Measurements from ENCODE around the gene APOBR. TPM values are rescaled to one million over a fixed set of nuclear protein-coding genes. Genes with fewer than 3 reads are reported as not detected.
"Not testable (repeated sequence)": the region's sequence is repeated elsewhere in the genome, so short reads cannot be mapped to it uniquely, and the experiment has no call there.

The APOBR gene
- polyA plus RNA-seq, 3 donors, result 0.48 to 0.92 (median 0.83) TPM

DNA sequence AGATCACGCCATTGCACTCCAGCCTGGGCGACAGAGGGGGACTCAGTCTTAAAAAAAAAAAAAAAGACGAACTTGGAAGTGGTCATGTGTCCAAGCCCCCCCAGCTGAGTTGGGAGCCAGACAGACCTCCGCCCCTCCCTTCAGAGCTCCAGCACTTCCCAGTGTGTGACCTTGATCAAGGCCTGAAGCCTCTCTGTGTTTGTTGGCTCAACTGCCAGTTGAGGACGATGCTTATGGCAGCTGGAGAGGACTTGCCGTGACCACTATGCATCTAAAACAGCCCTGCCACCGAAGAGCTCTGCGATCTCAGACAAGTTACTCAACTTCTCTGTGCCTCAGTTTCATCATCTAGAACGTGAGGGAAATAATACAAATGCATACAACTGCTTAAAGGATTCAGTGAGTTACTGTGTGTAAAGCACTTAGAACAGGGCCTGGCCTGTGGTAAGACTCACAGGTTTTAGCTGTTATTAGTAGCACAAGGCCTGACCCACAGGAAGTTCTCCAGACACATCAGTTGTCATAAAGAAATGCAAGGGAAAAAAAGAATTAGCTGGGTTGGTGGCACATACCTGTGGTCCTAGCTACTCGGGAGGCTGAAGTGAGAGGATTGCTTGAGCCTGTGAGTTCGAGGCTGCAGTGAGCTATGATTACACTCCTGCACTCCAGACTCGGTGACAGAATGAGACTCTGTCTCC lies 19.2 kb downstream of the APOBR start:
- no peak for DNase-seq (ENCODE audit: extremely low read depth in 1 of 11, low read depth in 9 of 11, low spot score in 4 of 11)

DNA sequence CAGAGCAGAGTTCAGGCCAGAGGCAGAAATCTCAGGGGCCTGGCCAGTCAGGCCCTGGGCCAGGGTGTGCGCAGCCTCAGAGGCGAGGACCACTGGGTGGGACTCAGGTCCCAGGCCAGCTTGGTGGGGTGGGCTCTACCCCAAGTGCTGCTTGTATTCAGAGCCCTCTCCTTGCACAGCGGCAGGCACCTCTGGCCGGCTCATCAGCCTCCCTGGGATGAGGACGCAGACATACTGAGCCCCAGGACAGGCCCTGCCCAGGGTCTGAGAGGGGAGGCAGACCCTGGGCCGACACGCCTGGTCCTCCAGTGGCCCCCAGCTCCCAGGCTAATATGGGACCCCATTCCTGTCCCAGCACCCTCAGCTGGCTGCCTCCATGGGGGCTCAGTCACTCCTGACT lies 19.8 kb downstream of the APOBR start:
- no peak for DNase-seq (ENCODE audit: extremely low read depth in 1 of 11, low read depth in 9 of 11, low spot score in 4 of 11)

DNA sequence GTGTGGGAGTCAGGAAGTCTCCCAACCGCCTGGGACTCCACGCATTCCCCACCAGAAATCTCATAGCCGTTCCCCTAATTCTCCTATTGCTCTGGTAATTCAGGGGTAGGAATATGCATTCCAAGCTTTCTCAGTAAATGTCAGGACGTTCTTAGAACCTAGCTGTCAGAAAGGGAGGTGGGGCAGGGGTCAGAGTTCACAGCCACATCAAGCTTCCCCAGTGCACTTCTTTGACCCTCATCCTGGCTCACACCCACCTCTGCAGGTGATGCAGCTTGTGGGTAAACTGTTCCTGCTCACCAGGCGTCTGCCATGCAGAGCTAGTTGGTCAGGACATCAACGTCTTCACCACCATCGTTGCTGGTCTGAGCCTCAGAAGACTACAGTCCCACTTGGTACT lies 26.2 kb downstream of the APOBR start:
- no peak for DNase-seq (ENCODE audit: extremely low read depth in 1 of 11, low read depth in 9 of 11, low spot score in 4 of 11)

DNA sequence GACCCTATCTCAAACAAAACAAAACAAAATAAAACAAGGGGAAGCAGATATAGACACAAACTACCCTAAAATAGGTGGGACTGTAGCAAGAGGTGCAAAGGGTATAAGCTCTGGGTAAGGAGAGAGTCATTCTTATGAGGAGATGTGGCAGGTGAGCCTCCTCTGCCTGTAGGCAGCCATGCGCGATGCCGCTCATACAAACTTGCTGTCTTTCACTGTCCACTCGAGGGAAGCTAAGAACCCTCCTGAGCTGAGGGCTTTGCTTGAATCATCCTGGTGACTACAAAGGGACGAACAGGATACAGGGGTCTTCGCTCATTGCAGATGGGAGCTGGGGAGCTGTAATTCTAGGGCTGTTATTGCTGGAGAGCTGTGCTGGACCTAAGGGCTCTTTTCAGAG lies 27.0 kb downstream of the APOBR start:
- DNase-seq (ENCODE audit: extremely low read depth in 1 of 11, low read depth in 9 of 11, low spot score in 4 of 11), result no peak

DNA sequence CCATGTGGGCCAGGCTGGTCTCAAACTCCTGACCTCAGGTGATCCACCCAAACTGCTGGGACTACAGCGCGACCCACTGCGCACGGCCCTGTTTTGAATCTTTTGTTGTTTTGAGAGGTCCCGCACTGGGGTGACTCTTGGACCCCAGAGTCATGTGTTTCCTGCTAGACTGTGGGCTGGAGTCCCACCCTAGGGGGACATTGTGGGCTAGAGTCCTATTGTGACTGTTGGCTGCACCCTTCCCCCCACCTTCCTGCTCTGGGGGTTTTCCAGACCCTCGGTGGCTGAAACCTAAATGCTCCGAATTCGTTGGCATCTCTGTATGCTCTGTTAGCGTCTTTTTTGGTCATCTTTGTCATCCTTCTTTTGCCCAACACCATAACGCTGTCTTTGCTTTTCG lies 28.3 kb downstream of the APOBR start:
- no peak for DNase-seq (ENCODE audit: extremely low read depth in 1 of 11, low read depth in 9 of 11, low spot score in 4 of 11)

DNA sequence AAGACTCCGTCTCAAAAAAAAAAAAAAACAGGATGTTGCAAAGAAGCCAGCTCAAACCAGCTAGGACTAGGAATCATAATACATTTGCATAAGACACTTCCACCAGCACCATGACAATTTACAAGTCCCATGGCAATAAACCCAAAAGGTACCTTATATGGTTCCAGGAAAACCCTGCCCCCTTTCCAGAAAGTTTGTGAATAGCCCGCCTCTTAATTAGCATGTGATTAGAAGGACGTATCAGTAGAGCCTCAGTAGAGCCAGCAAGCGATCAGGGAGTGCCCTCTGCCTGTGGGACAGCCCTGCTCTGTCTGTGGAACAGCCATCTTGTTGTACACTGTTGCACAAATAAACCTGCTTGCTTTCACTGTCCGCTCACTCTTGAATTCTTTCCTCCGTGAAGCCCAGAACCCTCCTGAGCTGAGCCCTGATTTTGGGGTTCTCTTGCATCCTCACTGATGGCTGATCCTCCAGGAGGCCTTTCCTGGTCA lies 30.3 kb downstream of the APOBR start:
- no peak for DNase-seq (ENCODE audit: extremely low read depth in 1 of 11, low read depth in 9 of 11, low spot score in 4 of 11)

DNA sequence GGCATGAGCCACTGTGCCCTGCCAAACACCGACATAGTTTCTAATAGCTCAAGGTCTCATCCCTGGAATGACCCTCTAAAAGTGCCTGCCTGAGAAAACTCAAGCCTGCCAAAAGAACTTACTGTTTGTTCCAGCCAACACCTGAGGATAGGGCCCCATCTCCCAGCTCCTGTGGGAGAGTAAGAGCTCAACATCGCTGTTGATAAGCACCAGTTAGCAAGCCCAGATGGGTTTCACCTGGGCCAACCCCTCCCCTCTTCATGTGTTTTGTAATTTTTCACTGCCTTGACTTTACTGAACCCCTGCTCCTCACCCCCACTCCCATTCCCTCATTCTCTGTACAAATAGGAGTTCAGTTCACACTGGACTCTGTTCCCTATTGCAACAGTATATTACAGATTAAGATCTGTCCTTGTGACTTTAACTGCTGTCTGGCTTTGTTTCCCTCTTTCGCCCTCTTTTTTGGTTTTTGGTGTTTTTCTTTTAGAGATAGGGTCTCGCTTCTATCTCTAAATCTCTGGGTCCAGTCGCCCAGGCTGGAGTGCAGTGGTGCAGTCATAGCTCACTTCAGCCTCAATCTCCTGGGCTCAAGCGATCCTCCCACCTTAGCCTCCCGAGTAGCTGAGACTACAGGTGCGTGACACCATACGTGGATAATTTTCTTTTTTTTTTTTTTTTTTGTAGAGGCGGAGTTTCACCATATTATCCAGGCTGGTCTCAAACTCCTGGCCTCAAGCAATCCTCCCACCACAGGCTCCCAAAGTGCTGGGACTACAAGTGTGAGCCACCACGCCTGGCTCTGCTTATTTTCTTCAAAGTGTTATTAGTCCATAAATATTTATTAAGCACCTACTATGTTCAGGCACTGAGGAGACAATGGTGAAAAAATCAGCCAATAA lies 32.0 kb downstream of the APOBR start:
- no peak for DNase-seq (ENCODE audit: extremely low read depth in 1 of 11, low read depth in 9 of 11, low spot score in 4 of 11)

DNA sequence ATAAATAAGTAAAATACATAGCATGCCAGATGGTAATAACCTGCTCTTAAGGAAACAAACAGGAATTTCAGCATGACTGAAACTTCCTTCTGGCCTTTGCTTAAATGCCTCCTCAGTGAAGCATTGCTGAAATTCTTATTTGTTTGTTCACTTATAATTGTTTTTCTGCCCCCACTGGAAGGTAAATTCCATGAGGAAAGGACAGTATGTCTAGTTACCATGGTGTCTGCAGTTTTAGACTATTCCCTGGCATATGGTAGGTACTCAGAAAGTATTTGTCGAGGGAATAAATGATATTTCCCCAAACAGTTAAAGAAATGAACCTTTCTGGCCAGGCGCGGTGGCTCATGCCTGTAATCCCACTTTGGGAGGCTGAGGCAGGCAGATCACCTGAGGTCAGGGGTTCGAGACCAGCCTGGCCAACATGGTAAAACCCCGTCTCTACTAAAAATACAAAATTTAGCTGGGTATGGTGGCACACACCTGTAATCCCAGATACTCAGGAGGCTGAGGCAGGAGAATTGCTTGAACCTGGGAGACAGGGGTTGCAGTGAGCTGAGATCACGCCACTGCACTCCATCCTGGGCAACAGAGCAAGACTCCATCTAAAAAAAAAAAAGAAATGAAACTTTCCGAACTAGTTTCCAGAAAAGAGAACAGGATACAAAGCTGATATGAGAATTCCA lies 32.8 kb downstream of the APOBR start:
- not testable (repeated sequence) for DNase-seq (ENCODE audit: extremely low read depth in 1 of 11, low read depth in 9 of 11, low spot score in 4 of 11)

DNA sequence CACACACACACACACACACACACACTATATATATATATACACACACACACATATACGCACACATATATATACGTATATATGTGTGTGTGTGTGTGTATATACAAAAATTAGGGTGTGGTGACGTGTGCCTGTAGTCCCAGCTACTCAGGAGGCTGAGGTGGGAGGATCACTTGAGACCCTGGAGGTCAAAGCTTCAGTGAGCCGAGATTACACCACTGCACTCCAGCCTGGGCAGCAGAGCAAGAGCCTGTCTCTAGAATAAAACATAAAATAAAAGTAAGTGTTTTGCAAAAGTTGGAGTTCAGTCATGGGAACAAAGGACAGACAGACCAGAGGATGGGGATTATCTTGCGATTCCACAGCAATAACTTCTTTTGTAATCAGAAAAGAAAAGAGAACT lies 33.5 kb downstream of the APOBR start:
- DNase-seq (ENCODE audit: extremely low read depth in 1 of 11, low read depth in 9 of 11, low spot score in 4 of 11), result no peak

DNA sequence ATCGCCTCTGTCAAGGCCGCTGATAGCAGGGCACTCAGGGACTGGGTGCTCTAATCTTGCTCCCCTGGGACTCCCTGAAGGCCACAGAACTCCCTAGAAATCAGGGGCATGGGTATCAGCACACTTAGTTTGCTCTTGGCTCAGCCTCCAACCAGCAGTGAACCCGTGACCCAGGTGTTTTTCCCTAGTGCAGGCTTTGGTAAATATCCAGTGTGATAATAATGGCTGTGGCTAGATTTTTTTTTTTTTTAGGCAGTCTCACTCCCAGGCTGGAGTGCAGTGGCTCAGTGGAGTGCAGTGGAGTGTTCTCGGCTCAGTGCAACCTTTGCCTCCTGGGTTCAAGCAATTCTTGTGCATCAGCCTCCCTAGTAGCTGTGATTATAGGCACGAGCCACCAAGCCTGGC lies 34.0 kb downstream of the APOBR start:
- no peak for DNase-seq (ENCODE audit: extremely low read depth in 1 of 11, low read depth in 9 of 11, low spot score in 4 of 11)

DNA sequence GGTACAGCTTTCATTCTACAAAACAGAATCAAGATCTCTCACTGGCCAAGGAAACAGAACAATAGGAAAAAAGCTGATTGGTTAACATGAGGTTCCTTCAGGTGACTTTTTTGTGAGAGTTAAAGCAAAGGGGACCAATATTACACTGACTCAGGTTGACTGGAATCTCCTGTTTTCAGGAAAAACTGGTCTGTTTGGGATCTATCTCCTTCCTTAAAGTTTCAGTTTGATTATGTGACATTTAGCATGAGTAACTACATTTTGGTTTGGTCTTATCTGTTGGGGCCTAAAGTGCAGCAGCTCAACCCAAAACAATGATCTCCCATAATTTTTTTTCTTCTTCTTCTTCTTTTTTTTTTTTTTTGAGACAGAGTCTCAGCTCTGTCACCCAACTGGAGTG lies 34.7 kb downstream of the APOBR start:
- DNase-seq (ENCODE audit: extremely low read depth in 1 of 11, low read depth in 9 of 11, low spot score in 4 of 11), result no peak

DNA sequence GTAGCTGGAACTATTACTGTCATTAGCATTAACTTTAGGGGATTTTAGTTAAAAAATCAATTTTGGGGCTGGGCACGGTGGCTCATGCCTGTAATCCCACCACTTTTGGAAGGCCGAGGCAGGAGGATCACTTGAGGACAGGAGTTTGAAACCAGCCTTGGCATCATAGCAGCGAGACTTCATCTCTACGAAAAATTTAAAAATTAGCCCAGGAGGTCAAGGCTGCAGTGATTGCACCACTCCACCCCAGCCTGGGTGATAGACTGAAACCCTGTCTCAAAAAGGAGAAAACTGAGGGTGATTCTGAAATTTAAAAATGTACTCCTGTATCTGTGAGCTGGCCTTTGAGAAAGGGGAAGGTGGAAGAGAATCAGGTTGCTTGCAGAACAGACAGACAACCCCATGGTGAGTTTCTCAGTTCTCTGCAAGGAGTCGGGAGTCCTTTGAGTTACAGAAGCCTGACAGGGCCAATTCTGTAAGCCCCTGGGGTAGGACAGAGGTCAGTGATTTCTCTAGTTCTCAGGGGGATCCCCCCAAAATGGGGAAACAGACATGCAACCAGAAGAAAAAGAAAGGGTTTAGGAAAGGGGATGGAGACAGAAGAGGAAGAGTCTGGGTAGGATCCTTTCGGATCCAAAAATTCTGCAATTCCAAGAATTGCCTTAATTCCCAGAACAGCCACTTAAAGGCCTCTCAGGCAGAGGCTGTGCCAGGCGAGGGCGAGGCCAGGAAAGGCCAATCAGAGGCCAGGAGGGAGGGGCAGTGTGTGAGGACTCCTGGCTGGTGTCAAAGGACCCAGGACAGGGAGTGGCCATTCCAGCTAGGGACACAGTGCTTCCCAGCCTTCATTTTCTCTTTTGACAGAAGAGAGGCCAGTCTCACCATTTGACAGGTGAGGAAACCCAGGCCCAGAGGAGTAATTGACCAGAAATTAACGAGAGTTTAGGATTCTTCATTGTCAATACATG lies 37.6 kb downstream of the APOBR start:
- DNase-seq (ENCODE audit: extremely low read depth in 1 of 11, low read depth in 9 of 11, low spot score in 4 of 11), result no peak

DNA sequence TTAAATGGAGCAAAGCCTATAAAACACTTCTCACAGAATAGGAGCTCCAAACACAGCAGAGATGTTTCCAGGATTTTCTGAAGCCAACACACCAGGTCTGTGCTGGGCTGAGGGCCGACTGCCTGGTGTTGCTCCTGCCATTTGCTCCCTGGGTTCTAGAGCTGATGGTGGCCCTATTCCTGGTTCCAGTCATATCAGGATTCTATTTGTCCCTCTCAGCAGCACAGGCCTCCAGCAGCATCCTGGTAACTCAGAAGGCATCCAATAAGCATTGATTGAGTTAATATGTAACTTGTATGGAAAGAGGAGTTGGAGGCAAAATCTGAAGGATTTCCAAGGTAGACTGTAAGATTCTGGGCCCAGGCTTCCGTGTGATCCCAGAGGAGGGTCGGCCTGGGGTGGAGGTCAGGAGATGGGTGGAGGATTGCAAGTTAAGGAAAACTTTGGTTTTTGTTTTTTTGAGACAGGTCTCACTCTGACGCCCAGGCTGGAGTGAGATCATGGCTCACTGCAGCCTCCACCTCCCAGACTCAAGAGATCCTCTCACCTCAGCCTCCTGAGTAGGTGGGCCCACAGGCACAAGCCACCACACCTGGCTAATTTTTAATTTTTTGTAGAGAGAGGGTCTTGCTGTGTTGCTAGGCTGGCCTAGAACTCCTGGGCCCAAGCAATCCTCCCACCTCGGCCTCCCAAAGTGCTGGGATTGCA lies 38.7 kb downstream of the APOBR start:
- no peak for DNase-seq (ENCODE audit: extremely low read depth in 1 of 11, low read depth in 9 of 11, low spot score in 4 of 11)

DNA sequence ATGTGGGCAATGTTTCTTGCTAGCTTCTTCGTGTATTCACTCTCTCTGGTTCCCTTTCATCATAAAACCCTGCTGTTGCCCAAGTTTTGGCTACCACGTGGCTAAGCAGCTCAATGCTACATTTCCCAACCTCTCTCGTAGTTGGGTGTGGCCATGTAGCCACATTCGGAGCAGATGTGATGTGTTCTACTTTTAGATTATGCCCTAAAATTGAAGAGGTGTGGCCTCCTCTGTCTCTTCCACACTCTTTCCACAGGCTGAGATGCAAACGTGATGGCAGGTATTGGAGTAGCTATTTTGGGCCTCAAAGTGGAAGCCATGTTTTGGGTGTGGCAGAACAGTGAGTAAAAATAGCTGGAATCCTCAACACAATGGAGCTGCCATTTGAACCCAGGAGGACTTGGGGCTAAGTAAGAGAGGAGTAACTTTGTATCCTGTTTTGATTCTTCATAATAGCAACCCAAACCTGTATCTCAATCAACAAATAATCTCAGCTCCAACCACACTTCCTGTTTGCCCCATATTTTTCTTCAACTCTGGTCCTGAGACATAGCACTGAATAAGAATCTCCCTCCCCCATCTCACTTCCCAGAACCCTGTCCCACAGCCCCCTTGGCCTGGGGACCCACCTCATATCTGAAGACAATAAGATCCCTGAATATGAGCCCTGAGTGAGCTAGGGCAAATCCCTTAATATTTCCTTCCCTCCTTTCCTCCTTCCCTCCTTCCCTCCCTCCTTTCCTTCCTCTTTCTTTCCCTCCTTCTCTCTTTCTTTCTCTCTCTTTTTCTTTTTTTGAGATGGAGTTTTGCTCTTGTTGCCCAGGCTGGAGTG lies 40.3 kb downstream of the APOBR start:
- no peak for DNase-seq (ENCODE audit: extremely low read depth in 1 of 11, low read depth in 9 of 11, low spot score in 4 of 11)

DNA sequence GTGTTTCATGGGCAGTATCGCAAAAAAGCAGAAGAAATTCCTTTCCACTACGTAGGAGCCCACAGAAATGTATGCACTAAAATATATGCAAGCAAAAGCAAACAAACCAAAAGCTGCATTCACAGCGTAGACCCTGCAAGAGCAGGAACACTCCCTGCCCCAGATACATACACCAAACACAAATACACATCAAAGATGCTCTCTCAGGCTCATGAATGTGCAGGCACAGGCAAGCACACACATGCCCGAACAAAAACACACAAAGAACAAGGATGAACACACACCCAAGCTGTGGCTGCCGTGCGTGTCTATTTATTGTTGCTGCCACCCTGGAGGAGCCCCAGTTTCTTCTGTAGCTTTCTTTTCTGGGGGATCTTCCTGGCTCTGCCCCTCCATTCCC lies 42.6 kb downstream of the APOBR start:
- no peak for DNase-seq (ENCODE audit: extremely low read depth in 1 of 11, low read depth in 9 of 11, low spot score in 4 of 11)

DNA sequence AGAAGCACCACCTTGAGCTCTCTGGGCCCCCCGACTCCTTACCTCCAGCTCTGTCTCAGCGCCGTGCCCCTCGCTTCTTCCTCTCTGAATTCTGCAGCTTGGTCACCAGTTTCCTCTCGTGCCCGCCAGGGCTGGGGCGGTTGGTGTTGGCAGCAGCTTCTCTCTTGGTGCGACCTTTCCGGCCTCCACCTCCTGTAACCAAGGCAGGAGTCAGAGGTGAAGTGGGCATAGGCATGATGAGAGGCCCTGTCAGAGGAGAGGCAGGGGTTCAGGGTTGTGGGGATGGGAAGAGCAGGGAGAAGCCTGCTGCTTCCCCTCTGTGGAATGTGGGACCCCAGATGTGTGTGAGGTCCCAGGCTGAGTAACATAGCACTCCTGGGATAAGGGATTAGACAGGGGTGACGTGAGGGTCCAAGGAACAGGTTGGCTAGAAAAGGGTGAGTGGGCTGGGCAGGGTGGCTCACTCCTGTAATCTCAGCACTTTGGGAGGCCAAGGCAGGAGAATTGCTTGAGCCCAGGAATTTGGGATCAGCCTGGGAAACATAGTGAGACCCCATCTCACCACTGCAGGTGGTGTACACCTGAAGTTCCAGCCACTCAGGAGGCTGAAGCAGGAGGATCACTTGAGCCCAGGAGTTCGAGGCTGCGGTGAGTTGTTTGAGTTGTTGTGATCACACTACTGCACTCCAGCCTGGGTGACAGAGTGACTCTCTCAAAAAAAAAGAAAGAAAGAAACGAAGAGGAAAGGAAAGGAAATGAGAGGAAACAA lies 43.7 kb downstream of the APOBR start:
- no peak for DNase-seq (ENCODE audit: extremely low read depth in 1 of 11, low read depth in 9 of 11, low spot score in 4 of 11)
